Effector memory CD4-positive, alpha-beta T cell (primary cell): ENCODE results near the gene HBEGF.

Experiments used
- DNase-seq, 3 donors: peaks; one replicate each; pipeline ENCODE4 v3.0.0-alpha.2; 2020
- H3K27ac ChIP-seq: 2 replicates; pipeline ENCODE4 v1.7.0; 2013; ENCODE audit warnings: mild to moderate bottlenecking, low read length, moderate library complexity; ENCODE audit not compliant: insufficient read depth, poor library complexity, severe bottlenecking
- H3K27me3 ChIP-seq: replicated peaks from 2 replicates; pipeline ENCODE4 v1.7.0; 2013; ENCODE audit warnings: mild to moderate bottlenecking, low read length; ENCODE audit not compliant: insufficient read depth, control insufficient read depth, poor library complexity, severe bottlenecking
- H3K36me3 ChIP-seq: 2 replicates; pipeline ENCODE4 v1.7.0; 2013; ENCODE audit warnings: mild to moderate bottlenecking, low read length, moderate library complexity; ENCODE audit not compliant: control insufficient read depth, insufficient read depth
- H3K4me1 ChIP-seq: 2 replicates; pipeline ENCODE4 v1.7.0; 2013; ENCODE audit warnings: low read length, mild to moderate bottlenecking; ENCODE audit not compliant: control insufficient read depth, insufficient read depth, poor library complexity, severe bottlenecking
- H3K4me3 ChIP-seq: 2 replicates; pipeline ENCODE4 v1.7.0; 2013; ENCODE audit warnings: low read length, low read depth, mild to moderate bottlenecking; ENCODE audit not compliant: insufficient read depth, poor library complexity, severe bottlenecking
- H3K9me3 ChIP-seq: 2 replicates; pipeline ENCODE4 v1.7.0; 2013; ENCODE audit warnings: mild to moderate bottlenecking, low read length, moderate library complexity; ENCODE audit not compliant: control insufficient read depth

The HBEGF gene

GRCh38 chr5:140361901-140362300, 15.5 kb upstream of the HBEGF start:
- Histone ChIP-seq H3K4me3 (no peak overlapping the region), H3K4me1 (peaks cover 10% of the 10 kb centered on the region), H3K36me3 (no peaks in the 10 kb centered on the region), H3K27me3 (no peaks in the 10 kb centered on the region), H3K9me3 (no peaks in the 10 kb centered on the region), H3K27ac (no peak overlapping the region)
- no peak for DNase-seq

GRCh38 chr5:140360681-140361479, 14.5 kb upstream of the HBEGF start:
- Histone ChIP-seq H3K4me3 (no peak overlapping the region), H3K9me3 (no peaks in the 10 kb centered on the region), H3K27ac (no peak overlapping the region), H3K27me3 (no peaks in the 10 kb centered on the region), H3K36me3 (no peaks in the 10 kb centered on the region), H3K4me1 (peaks cover 10% of the 10 kb centered on the region)
- DNase-seq, result no peak

GRCh38 chr5:140360101-140360500, 13.7 kb upstream of the HBEGF start, which contains the start of gene SLC4A9:
Gene SLC4A9, plus strand, starts transcription at chr5:140360194. Its CDS starts 43 bp downstream, at chr5:140360237.
- Histone ChIP-seq H3K27me3 (no peaks in the 10 kb centered on the region), H3K9me3 (no peaks in the 10 kb centered on the region), H3K4me3 (no peak within 1 kb of the TSS), H3K4me1 (peaks cover 10% of the 10 kb centered on the region), H3K36me3 (no peaks in the 10 kb centered on the region), H3K27ac (no peak within 1 kb of the TSS)
- DNase-seq, result no peak

- peaks cover 10% of the 10 kb centered on the region for H3K4me1 ChIP-seq
- no peak overlapping the region for H3K27ac ChIP-seq
- no peak for DNase-seq
- no peaks in the 10 kb centered on the region for H3K36me3 ChIP-seq
- no peaks in the 10 kb centered on the region for H3K27me3 ChIP-seq
- H3K4me3 ChIP-seq, result no peak overlapping the region
- H3K9me3 ChIP-seq, result no peaks in the 10 kb centered on the region
Measured at GRCh38 chr5:140358738-140359310, 12.4 kb upstream of the HBEGF start.

GRCh38 chr5:140357726-140358093, 11.3 kb upstream of the HBEGF start:
- DNase-seq, result peak; percentile 43 to 59 (median 54)
- Histone ChIP-seq H3K4me1 (peaks cover 10% of the 10 kb centered on the region), H3K36me3 (no peaks in the 10 kb centered on the region), H3K27ac (no peak overlapping the region), H3K27me3 (no peaks in the 10 kb centered on the region), H3K9me3 (no peaks in the 10 kb centered on the region), H3K4me3 (no peak overlapping the region)

GRCh38 chr5:140356853-140357725, 10.7 kb upstream of the HBEGF start:
- Histone ChIP-seq H3K36me3 (no peaks in the 10 kb centered on the region), H3K4me1 (peaks cover 10% of the 10 kb centered on the region), H3K4me3 (no peak overlapping the region), H3K9me3 (no peaks in the 10 kb centered on the region), H3K27me3 (no peaks in the 10 kb centered on the region), H3K27ac (no peak overlapping the region)
- no peak for DNase-seq

- H3K27me3 ChIP-seq, result no peaks in the 10 kb centered on the region
- no peaks in the 10 kb centered on the region for H3K36me3 ChIP-seq
- H3K9me3 ChIP-seq, result no peaks in the 10 kb centered on the region
- no peak for DNase-seq
- H3K4me1 ChIP-seq, result peaks cover 10% of the 10 kb centered on the region
- H3K27ac ChIP-seq, result no peak overlapping the region
- no peak overlapping the region for H3K4me3 ChIP-seq
Measured at GRCh38 chr5:140355546-140355945, 9.1 kb upstream of the HBEGF start.

GRCh38 chr5:140351609-140352334, 5.4 kb upstream of the HBEGF start:
- no peaks in the 10 kb centered on the region for H3K9me3 ChIP-seq
- H3K27ac ChIP-seq, result no peak overlapping the region
- no peak overlapping the region for H3K4me3 ChIP-seq
- H3K27me3 ChIP-seq, result no peaks in the 10 kb centered on the region
- no peaks in the 10 kb centered on the region for H3K36me3 ChIP-seq
- peaks cover 3% of the 10 kb centered on the region for H3K4me1 ChIP-seq
- peak in 2 of 3 donors; percentile 15 to 52 for DNase-seq

GRCh38 chr5:140349244-140349643, 2.8 kb upstream of the HBEGF start:
- peaks cover 9% of the 10 kb centered on the region for H3K4me1 ChIP-seq
- no peak overlapping the region for H3K4me3 ChIP-seq
- no peak overlapping the region for H3K27ac ChIP-seq
- DNase-seq, result no peak
- H3K9me3 ChIP-seq, result no peaks in the 10 kb centered on the region
- H3K36me3 ChIP-seq, result no peaks in the 10 kb centered on the region
- H3K27me3 ChIP-seq, result no peaks in the 10 kb centered on the region
